ENCODE results near the gene AGMAT. TPM values are rescaled to one million over a fixed set of nuclear protein-coding genes. Genes with fewer than 3 reads are reported as not detected.

AGMAT gene, protein sequence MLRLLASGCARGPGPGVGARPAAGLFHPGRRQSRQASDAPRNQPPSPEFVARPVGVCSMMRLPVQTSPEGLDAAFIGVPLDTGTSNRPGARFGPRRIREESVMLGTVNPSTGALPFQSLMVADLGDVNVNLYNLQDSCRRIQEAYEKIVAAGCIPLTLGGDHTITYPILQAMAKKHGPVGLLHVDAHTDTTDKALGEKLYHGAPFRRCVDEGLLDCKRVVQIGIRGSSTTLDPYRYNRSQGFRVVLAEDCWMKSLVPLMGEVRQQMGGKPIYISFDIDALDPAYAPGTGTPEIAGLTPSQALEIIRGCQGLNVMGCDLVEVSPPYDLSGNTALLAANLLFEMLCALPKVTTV
- polyA plus RNA-seq, result 51.9 TPM
- long read RNA-seq, donor 1, transcript AGMAT-201 (7 exons, 2,500 nt), result major isoform, 14 of 25 reads
- long read RNA-seq, donor 1, partial matches to known transcripts, result 11 of 25 reads
- long read RNA-seq, donor 1, other reads (novel, unspliced or antisense), result 0 of 25 reads
- long read RNA-seq, donor 2, transcript AGMAT-201 (7 exons, 2,500 nt), result major isoform, 17 of 23 reads
- long read RNA-seq, donor 2, partial matches to known transcripts, result 6 of 23 reads
- long read RNA-seq, donor 2, other reads (novel, unspliced or antisense), result 0 of 23 reads
- long read RNA-seq, donor 3, result 0 reads
- long read RNA-seq, donor 4, partial matches to known transcripts, result 0 of 2 reads
- long read RNA-seq, donor 4, other reads (novel, unspliced or antisense), result 0 of 2 reads
- long read RNA-seq, donor 5, transcript AGMAT-201 (7 exons, 2,500 nt), result major isoform, 8 of 8 reads
- long read RNA-seq, donor 5, partial matches to known transcripts, result 0 of 8 reads
- long read RNA-seq, donor 5, other reads (novel, unspliced or antisense), result 0 of 8 reads
- long read RNA-seq, donor 6, transcript AGMAT-201 (7 exons, 2,500 nt), result major isoform, 18 of 30 reads
- long read RNA-seq, donor 6, partial matches to known transcripts, result 12 of 30 reads
- long read RNA-seq, donor 6, other reads (novel, unspliced or antisense), result 0 of 30 reads
- long read RNA-seq, donor 7, partial matches to known transcripts, result 0 of 2 reads
- long read RNA-seq, donor 7, other reads (novel, unspliced or antisense), result 0 of 2 reads
- long read RNA-seq, donor 8, transcript AGMAT-201 (7 exons, 2,500 nt), result major isoform, 15 of 29 reads
- long read RNA-seq, donor 8, partial matches to known transcripts, result 14 of 29 reads
- long read RNA-seq, donor 8, other reads (novel, unspliced or antisense), result 0 of 29 reads
- long read RNA-seq, donor 9, transcript AGMAT-201 (7 exons, 2,500 nt), result major isoform, 17 of 23 reads
- long read RNA-seq, donor 9, partial matches to known transcripts, result 6 of 23 reads
- long read RNA-seq, donor 9, other reads (novel, unspliced or antisense), result 0 of 23 reads
- long read RNA-seq, donor 10, transcript AGMAT-201 (7 exons, 2,500 nt), result major isoform, 22 of 28 reads
- long read RNA-seq, donor 10, partial matches to known transcripts, result 6 of 28 reads
- long read RNA-seq, donor 10, other reads (novel, unspliced or antisense), result 0 of 28 reads
- long read RNA-seq, donor 11, transcript AGMAT-201 (7 exons, 2,500 nt), result major isoform, 16 of 16 reads
- long read RNA-seq, donor 11, partial matches to known transcripts, result 0 of 16 reads
- long read RNA-seq, donor 11, other reads (novel, unspliced or antisense), result 0 of 16 reads

DNA sequence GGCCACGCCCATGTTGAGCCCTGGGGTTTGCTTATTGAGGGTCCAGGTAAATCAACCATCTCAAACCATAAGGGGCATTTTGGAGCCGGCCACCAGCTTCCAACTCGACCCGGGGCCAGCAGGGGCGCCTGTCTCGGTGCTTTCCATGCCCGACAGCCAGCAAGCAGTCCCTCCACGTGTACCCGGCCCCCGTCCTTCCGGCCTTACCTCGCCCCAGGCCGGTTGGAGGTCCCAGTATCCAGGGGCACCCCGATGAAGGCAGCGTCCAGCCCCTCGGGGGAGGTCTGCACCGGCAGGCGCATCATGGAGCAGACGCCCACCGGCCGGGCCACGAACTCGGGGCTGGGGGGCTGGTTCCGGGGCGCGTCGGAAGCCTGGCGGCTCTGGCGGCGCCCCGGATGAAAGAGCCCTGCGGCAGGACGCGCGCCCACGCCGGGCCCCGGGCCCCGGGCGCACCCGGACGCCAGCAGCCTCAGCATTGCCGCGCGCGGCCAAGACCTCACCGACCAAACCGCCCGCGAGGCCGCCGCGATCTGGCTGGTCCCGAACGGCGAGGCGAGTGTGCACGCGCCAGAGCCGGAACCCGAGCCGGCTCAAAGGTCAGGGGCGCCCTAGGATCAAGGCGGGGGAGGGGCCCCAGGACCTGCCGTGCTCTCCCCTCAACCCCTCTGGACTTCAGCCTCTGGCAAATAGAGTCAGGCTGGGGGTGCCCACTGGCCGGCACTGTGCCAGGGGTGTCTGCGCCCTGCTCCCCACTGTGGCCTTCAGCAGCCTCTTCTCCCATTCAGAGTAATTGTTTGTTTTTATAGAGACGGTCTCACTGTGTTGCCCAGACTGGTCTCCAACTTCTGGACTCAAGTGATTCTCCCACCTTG lies at the start of gene AGMAT:
AGMAT (minus strand) TSS at position 563 of the 875 bp plus-strand sequence; CDS start at position 479, 84 bp downstream.
- Histone ChIP-seq H3K27ac (ENCODE audit: low read length) (peak within 1 kb of the TSS; percentile 85), H3K4me3 (ENCODE audit: low read length) (peak within 1 kb of the TSS; percentile 89), H3K36me3 (ENCODE audit: control insufficient read depth, insufficient read depth, low read length) (peaks cover 7% of the 10 kb centered on the region), H3K9me3 (ENCODE audit: control insufficient read depth, low read depth, low read length) (no peaks in the 10 kb centered on the region), H3K4me1 (ENCODE audit: control insufficient read depth, insufficient read depth, low read length) (peaks cover 9% of the 10 kb centered on the region), H3K27me3 (ENCODE audit: control insufficient read depth, insufficient read depth, low read length) (no peaks in the 10 kb centered on the region)
- DNase-seq, result peak; percentile 78 to 88
- WGBS (ENCODE audit: insufficient coverage, low lambda C conversion rate), result no CpG with 5 or more reads among the region's 68 CpGs

DNA sequence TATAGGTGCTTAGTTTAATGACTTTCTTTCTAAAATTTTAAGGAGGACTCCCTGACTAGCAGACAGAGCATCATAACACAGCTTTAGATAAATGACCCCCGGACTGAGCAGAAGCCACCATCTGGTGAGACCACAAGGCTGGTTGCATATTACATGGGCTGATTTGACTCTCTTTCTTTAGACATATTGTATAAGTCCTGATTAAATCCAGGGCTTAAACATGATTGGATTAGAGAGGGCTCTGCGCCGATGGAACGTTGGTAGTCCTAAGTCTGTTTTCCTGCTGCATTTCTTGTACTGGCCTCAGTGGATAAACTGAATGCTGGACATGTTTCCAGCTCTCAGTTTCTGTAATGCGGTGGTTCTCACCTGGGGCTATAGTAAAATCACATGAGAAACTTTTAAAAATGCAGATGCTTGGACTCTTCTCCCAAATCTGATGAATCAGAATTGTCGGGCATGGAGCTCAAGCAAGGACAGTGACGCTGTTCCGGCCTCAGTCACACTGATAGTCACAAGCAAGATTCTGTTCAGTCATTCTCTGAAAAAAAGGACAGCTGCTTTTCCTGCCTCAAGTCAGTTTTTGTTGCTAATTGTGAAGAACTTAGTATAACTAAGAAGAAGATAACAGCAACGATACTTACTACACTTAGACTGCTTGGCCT lies 49.0 kb upstream of the AGMAT start:
- DNase-seq, result no peak
- WGBS (ENCODE audit: insufficient coverage, low lambda C conversion rate), result 100% methylated on average over 1 of the region's 9 CpGs
- H3K4me3 ChIP-seq (ENCODE audit: low read length), result no peak overlapping the region
- peaks cover 77% of the 10 kb centered on the region for H3K36me3 ChIP-seq (ENCODE audit: control insufficient read depth, insufficient read depth, low read length)
- no peak overlapping the region for H3K27ac ChIP-seq (ENCODE audit: low read length)
- no peaks in the 10 kb centered on the region for H3K9me3 ChIP-seq (ENCODE audit: control insufficient read depth, low read depth, low read length)
- H3K4me1 ChIP-seq (ENCODE audit: control insufficient read depth, insufficient read depth, low read length), result no peaks in the 10 kb centered on the region
- H3K27me3 ChIP-seq (ENCODE audit: control insufficient read depth, insufficient read depth, low read length), result no peaks in the 10 kb centered on the region

DNA sequence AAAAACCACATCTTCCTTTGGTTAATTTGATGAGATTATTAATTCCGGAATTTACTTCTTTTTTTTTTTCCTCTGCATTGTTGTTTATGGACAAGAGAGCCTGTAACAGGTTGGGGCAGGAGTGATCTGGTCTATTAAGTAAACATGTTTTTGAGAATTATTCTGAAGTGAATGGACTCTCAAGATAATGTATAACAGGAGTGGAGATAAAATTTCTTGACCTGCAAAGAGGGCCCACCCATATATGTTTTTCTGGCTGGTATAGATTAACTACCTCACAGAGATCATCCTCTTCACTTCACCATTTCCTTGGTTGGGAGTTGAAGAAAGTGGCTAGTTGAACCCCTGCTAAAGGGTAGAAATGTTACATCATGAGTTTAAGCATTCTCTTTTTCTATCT lies 43.2 kb upstream of the AGMAT start:
- no peak for DNase-seq
- Histone ChIP-seq H3K27me3 (ENCODE audit: control insufficient read depth, insufficient read depth, low read length) (no peaks in the 10 kb centered on the region), H3K27ac (ENCODE audit: low read length) (no peak overlapping the region), H3K9me3 (ENCODE audit: control insufficient read depth, low read depth, low read length) (no peaks in the 10 kb centered on the region), H3K4me3 (ENCODE audit: low read length) (no peak overlapping the region), H3K4me1 (ENCODE audit: control insufficient read depth, insufficient read depth, low read length) (peaks cover 14% of the 10 kb centered on the region), H3K36me3 (ENCODE audit: control insufficient read depth, insufficient read depth, low read length) (peaks cover 30% of the 10 kb centered on the region)
- no CpG with 5 or more reads among the region's 1 CpG for whole genome bisulfite sequencing (ENCODE audit: insufficient coverage, low lambda C conversion rate)

DNA sequence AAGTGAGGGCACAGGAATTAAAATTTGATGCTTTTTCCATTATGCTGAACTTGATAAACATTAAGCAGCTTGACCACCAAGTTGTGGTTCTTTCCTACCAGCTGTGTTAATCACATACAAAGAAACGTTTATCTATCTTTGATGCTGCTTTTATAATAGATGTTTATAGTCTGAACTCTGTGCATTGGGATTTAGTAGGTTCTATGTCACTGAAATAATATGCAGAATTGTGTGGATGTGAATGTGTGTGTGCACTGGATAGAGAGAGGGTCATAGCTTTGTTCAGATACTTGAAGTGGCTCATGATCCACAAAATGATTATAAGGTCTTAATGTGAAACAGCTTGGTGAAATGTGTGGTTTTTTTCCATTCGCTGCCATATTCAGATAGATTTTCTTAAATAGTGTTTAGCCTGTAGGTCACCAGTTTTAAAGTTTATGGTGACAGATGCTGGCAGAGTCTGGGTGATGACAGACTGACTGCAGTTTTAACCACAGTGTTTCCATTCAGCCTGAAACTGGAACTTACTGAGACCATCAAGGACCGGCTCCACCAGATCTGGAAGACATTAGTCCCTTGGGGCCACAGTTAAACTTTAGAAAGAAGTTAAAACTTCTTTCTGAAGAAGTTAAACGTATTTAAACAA lies 42.6 kb upstream of the AGMAT start:
- no peaks in the 10 kb centered on the region for H3K9me3 ChIP-seq (ENCODE audit: control insufficient read depth, low read depth, low read length)
- H3K27me3 ChIP-seq (ENCODE audit: control insufficient read depth, insufficient read depth, low read length), result no peaks in the 10 kb centered on the region
- no peak overlapping the region for H3K4me3 ChIP-seq (ENCODE audit: low read length)
- H3K4me1 ChIP-seq (ENCODE audit: control insufficient read depth, insufficient read depth, low read length), result peaks cover 17% of the 10 kb centered on the region
- peaks cover 25% of the 10 kb centered on the region for H3K36me3 ChIP-seq (ENCODE audit: control insufficient read depth, insufficient read depth, low read length)
- DNase-seq, result no peak
- no peak overlapping the region for H3K27ac ChIP-seq (ENCODE audit: low read length)
- WGBS (ENCODE audit: insufficient coverage, low lambda C conversion rate), result 80% methylated on average over 1 of the region's 4 CpGs

DNA sequence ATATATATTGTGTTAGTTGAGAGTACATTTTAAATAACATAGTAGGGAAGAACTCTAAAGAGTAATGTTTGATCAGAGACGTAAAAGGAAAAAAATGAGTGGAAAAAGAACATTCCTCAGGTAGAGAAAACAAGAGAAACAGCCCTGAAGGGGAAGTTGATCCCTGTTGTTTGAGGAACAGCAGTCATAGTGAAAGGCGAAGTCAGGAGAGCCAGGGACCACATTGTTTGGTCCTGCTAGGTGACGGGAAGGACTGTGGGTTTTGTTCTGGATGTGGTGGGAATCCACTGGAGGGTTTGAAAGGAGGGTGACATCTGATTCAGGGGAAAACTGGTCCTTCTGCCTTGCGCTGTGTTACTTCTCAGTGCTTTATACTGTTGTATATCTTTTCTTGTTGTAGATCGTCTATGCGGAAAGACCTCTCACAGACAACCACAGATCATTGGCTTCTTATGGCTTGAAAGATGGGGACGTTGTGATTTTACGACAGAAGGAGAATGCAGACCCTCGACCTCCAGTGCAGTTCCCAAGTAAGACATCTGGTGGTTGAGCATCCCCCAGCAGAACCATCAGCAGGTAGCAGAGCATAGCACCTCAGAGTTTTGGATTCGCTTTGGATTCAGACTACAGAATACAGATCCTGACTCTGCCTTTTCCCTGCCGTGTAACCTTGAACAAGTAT lies 41.6 kb upstream of the AGMAT start:
- Histone ChIP-seq H3K27ac (ENCODE audit: low read length) (no peak overlapping the region), H3K9me3 (ENCODE audit: control insufficient read depth, low read depth, low read length) (no peaks in the 10 kb centered on the region), H3K4me1 (ENCODE audit: control insufficient read depth, insufficient read depth, low read length) (peaks cover 26% of the 10 kb centered on the region), H3K27me3 (ENCODE audit: control insufficient read depth, insufficient read depth, low read length) (no peaks in the 10 kb centered on the region), H3K36me3 (ENCODE audit: control insufficient read depth, insufficient read depth, low read length) (peaks cover 25% of the 10 kb centered on the region), H3K4me3 (ENCODE audit: low read length) (no peak overlapping the region)
- no peak for DNase-seq
- 88% methylated on average over 1 of the region's 11 CpGs for WGBS (ENCODE audit: insufficient coverage, low lambda C conversion rate)

DNA sequence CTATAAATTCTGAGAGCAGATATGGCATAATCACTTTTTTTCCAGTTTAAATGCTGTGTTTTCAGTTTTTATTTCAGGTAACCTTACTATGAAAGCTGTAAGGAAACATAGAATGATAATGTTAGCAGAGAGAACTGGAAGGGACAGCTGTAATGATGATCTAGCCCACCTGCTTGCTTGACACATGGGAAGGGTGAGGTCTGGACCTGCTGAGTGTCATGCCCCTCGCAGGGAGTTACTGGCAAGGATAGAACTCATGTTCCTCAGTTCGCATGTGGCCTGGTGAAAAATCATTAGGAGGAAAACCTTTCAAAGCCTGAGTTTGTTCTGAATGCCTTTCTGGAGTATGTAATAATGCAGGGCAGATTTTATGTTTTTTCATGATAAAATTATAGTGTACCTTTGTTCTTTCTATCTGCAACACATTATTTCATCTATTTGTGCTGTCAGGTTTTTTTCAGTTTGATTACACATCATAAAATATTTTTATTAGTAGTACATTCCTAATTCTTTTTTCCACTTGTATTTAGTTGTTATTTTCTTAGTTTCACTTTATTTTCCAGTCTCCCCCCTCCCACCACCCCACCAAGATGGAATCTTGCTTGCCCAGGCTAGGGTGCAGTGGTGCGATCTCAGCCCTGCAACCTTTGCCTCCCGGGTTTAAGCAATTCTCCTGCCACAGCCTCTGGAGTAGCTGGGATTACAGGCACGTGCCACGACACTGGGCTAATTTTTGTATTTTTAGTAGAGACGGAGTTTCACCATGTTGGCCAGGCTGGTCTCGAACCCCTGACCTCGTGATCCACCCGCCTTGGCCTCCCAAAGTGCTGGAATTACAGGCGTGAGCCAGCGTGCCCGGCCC lies 40.4 kb upstream of the AGMAT start:
- Histone ChIP-seq H3K4me1 (ENCODE audit: control insufficient read depth, insufficient read depth, low read length) (peaks cover 36% of the 10 kb centered on the region), H3K27me3 (ENCODE audit: control insufficient read depth, insufficient read depth, low read length) (no peaks in the 10 kb centered on the region), H3K4me3 (ENCODE audit: low read length) (no peak overlapping the region), H3K27ac (ENCODE audit: low read length) (no peak overlapping the region), H3K9me3 (ENCODE audit: control insufficient read depth, low read depth, low read length) (no peaks in the 10 kb centered on the region), H3K36me3 (ENCODE audit: control insufficient read depth, insufficient read depth, low read length) (peaks cover 17% of the 10 kb centered on the region)
- no CpG with 5 or more reads among the region's 13 CpGs for WGBS (ENCODE audit: insufficient coverage, low lambda C conversion rate)
- DNase-seq, result peak in 1 of 2 donors; percentile 25

DNA sequence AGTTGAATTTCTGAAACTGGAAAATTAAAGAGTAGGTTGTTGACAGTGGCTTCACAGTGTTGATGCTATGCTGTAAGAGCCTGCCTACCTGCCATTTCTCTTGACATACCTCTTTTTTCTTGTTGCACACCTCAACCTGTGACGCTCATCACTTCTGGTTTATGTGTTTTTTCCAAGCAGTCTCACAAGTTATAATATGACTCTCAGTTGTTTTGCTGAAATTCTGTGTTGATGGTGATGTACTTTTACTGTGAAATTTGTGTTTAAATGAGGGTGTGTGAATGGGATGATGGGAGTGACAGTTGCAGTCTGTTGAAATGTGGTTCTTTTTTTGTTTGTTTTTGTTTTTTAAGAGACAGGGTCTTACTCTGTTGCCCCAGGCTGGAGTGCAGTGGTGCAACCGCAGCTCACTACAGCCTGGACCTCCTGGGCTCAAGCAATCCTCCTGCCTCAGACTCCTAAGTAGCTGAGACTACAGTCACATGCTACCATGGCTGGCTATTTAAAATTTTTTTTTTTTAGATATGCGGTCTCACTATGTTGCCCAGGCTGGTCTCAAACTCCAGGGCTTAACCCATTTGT lies 39.4 kb upstream of the AGMAT start:
- Histone ChIP-seq H3K27me3 (ENCODE audit: control insufficient read depth, insufficient read depth, low read length) (no peaks in the 10 kb centered on the region), H3K36me3 (ENCODE audit: control insufficient read depth, insufficient read depth, low read length) (peaks cover 16% of the 10 kb centered on the region), H3K27ac (ENCODE audit: low read length) (no peak overlapping the region), H3K9me3 (ENCODE audit: control insufficient read depth, low read depth, low read length) (no peaks in the 10 kb centered on the region), H3K4me3 (ENCODE audit: low read length) (no peak overlapping the region), H3K4me1 (ENCODE audit: control insufficient read depth, insufficient read depth, low read length) (peaks cover 45% of the 10 kb centered on the region)
- no CpG with 5 or more reads among the region's 3 CpGs for WGBS (ENCODE audit: insufficient coverage, low lambda C conversion rate)
- no peak for DNase-seq

Measured in large intestine (tissue), 12 donors.